ENCODE measurements around the gene IMP4. TPM values are rescaled to one million over a fixed set of nuclear protein-coding genes. Genes with fewer than 3 reads are reported as not detected.

IMP4 gene
- 63.1 and 74.0 TPM in 2 replicates for total RNA-seq
- polyA plus RNA-seq = 149 and 177 TPM in 2 replicates
- 121 TPM in 2 replicates for polyA plus RNA-seq (2011; cell fraction: cytosol; rRNA removed)
- polyA plus RNA-seq (2011; cell fraction: nucleus; rRNA removed) = 146 and 150 TPM in 2 replicates
- 105 and 109 TPM in 2 replicates for polyA plus RNA-seq (2012)
- polyA minus RNA-seq = 55.9 and 60.7 TPM in 2 replicates
- polyA minus RNA-seq (2011; cell fraction: cytosol; rRNA and poly(A)+ RNA removed) = 64.2 TPM
- 40.5 and 56.9 TPM in 2 replicates for polyA minus RNA-seq (2011; cell fraction: nucleus; rRNA and poly(A)+ RNA removed)
- Bru-seq, nascent RNA = percentile 68 among the genes with signal in this experiment
- percentile 82 among the genes with signal in this experiment for BruChase-seq, experiment 1, labeled RNA remaining after a 6-hour chase
- percentile 69 among the genes with signal in this experiment for BruChase-seq, experiment 2, labeled RNA remaining after a 2-hour chase
- long read RNA-seq, transcript IMP4-208 (8 exons, 2,379 nt) = minor isoform, 35 of 231 reads
- long read RNA-seq, transcript IMP4-201 (9 exons, 1,740 nt) = major isoform, 130 of 231 reads
- long read RNA-seq, transcript IMP4-202 (9 exons, 822 nt) = minor isoform, 24 of 231 reads
- long read RNA-seq, partial matches to known transcripts = 10 of 231 reads
- long read RNA-seq, other reads (novel, unspliced or antisense) = 27 of 231 reads

GRCh38 chr2:130342533-130343275 is at the start of gene IMP4:
TSS of gene IMP4 (plus strand) at chr2:130342897. CDS start at chr2:130342933, 36 bp downstream.
- Histone ChIP-seq H2AFZ (ENCODE audit: low read depth, low read length) (peak within 1 kb of the TSS; percentile 98), H3K9me3 (replicated peaks; ENCODE audit: control insufficient read depth, insufficient read depth, low read length) (no peaks in the 10 kb centered on the region), H3K9me1 (replicated peaks; ENCODE audit: control insufficient read depth, extremely low read depth, insufficient read depth, low read length) (no peaks in the 10 kb centered on the region), H3K4me2 (ENCODE audit: insufficient read depth, low read length) (peak within 1 kb of the TSS; percentile 88), H3K36me3 (ENCODE audit: control insufficient read depth in 2 of 2, extremely low read depth in 1 of 2, insufficient read depth in 2 of 2, low read length in 2 of 2) (peaks cover 8 to 26% of the 10 kb centered on the region in 2 experiments), H4K20me1 (replicated peaks; ENCODE audit: control insufficient read depth, extremely low read depth, insufficient read depth, low read length) (no peaks in the 10 kb centered on the region), H3K9ac (replicated peaks; ENCODE audit: extremely low read depth, insufficient read depth, low read length) (peak within 1 kb of the TSS; percentile 86), H3K4me1 (ENCODE audit: control insufficient read depth, extremely low read depth, insufficient read depth, low read length) (peaks cover 8% of the 10 kb centered on the region), H3K4me3 (replicated peaks in 1 of 3; ENCODE audit: insufficient read depth in 1 of 3, low read depth in 1 of 3, low read length in 3 of 3) (peak within 1 kb of the TSS; percentile 52 to 92 (median 83)), H3K79me2 (ENCODE audit: control insufficient read depth, insufficient read depth, low read length) (peaks cover 14% of the 10 kb centered on the region), H3K27ac (ENCODE audit: insufficient read depth, low read depth, low read length) (peak within 1 kb of the TSS; percentile 81), H3K27me3 (ENCODE audit: control insufficient read depth in 2 of 2, insufficient read depth in 2 of 2, low read length in 2 of 2) (no peaks in the 10 kb centered on the region)
- intact Hi-C loops (cut with micrococcal nuclease) (loop anchor here (1.0 to 10.0 kb wide), 4 partner anchors 13 to 752 kb away; partner anchors contain the start of genes FAM168B and SMPD4), dilution Hi-C loops (cut with MboI; ENCODE audit: extremely low pct_ligation_motif_present, low sequenced_read_pairs) (no loop called here)
- ChIA-PET POLR2A (interaction anchor here (0.6 to 3.1 kb wide), 5 partner anchors 8 to 161 kb away, joined by 3 to 17 read pairs (median 4); partner anchors contain the start of genes PTPN18 and SMPD4), CTCF (interaction anchor here (0.5 to 3.2 kb wide), 11 partner anchors 8 to 1147 kb away, joined by 3 to 37 read pairs (median 6); partner anchors contain the start of genes MZT2B, PTPN18 and SMPD4)
- TF ChIP-seq MAX (IDR thresholded peaks at IDR 0.05; ENCODE audit: insufficient read depth, insufficient read length) (peak; percentile 88), EZH2 (IDR thresholded peaks at IDR 0.05; ENCODE audit: borderline replicate concordance, low read depth, low read length, severe bottlenecking) (no peak), POLR2AphosphoS5 (IDR thresholded peaks at IDR 0.05; ENCODE audit: insufficient read depth, low read depth, low read length) (peak; percentile 75), CTCF (IDR thresholded peaks at IDR 0.05; ENCODE audit: extremely low read depth in 1 of 2, insufficient read depth in 1 of 2, low read depth in 1 of 2, low read length in 2 of 2) (peak; percentile 12 to 47), MYC (IDR thresholded peaks at IDR 0.05; ENCODE audit: low read depth, low read length) (peak; percentile 90), JUN (IDR thresholded peaks at IDR 0.05; ENCODE audit: borderline replicate concordance, insufficient read depth, insufficient read length, low read depth) (no peak), FOS (IDR thresholded peaks at IDR 0.05; ENCODE audit: borderline replicate concordance, insufficient read depth, low read length) (no peak), GATA2 (IDR thresholded peaks at IDR 0.05; ENCODE audit: insufficient read depth, insufficient read length, low read depth, low read length) (no peak), POLR2A (IDR thresholded peaks at IDR 0.05; ENCODE audit: low read depth, low read length) (peak; percentile 61)
- DNase-seq (ENCODE audit: low read depth, low spot score) = peak; percentile 99
- TSS peak; percentile 50 for BruUV-seq (replicated peaks)
- peak; percentile 100 for FAIRE-seq

Measured in endothelial cell of umbilical vein (primary cell).